D721Med (cell line): ENCODE measurements around the gene KCNJ14.
"Not testable (repeated sequence)": the region's sequence is repeated elsewhere in the genome, so short reads cannot be mapped to it uniquely, and the experiment has no call there.

Experiments used
- DNase-seq: peaks from one replicate; pipeline ENCODE4 v3.0.0; 2011; ENCODE audit warnings: low spot score; ENCODE audit not compliant: insufficient read length
- FAIRE-seq: peaks from 2 replicates; lab custom pipeline; 2011; peaks lifted over from hg19 to GRCh38; lab: Jason Lieb, UNC
- CTCF ChIP-seq: IDR thresholded peaks from 2 replicates; pipeline ENCODE4 v1.5.1; 2012; ENCODE audit warnings: mild to moderate bottlenecking, control low read depth; ENCODE audit not compliant: insufficient read depth; ENCODE audit errors: missing control alignments

The KCNJ14 gene

GRCh38 chr19:48483301-48483700, 27.9 kb downstream of the KCNJ14 start:
- FAIRE-seq = no peak
- DNase-seq = no peak
- no peak for TF ChIP-seq CTCF

- DNase-seq (no peak), FAIRE-seq (no peak)
- no peak for TF ChIP-seq CTCF
Measured at GRCh38 chr19:48484247-48484893, 29.0 kb downstream of the KCNJ14 start.

- no peak for DNase-seq
- FAIRE-seq = no peak
- no peak for TF ChIP-seq CTCF
Measured at GRCh38 chr19:48484931-48485612, 29.7 kb downstream of the KCNJ14 start.

- FAIRE-seq, DNase-seq: not testable (repeated sequence)
Measured at GRCh38 chr19:48486706-48487105, 31.3 kb downstream of the KCNJ14 start.

- TF ChIP-seq CTCF = no peak
- FAIRE-seq (no peak), DNase-seq (no peak)
Measured at GRCh38 chr19:48487544-48487943, 32.2 kb downstream of the KCNJ14 start.

GRCh38 chr19:48487948-48488347, 32.6 kb downstream of the KCNJ14 start:
- DNase-seq (no peak), FAIRE-seq (no peak)
- no peak for TF ChIP-seq CTCF

GRCh38 chr19:48488478-48488877, 33.1 kb downstream of the KCNJ14 start:
- FAIRE-seq = not testable (repeated sequence)

GRCh38 chr19:48489608-48490216, 34.3 kb downstream of the KCNJ14 start:
- DNase-seq (peak; percentile 92), FAIRE-seq (no peak)
- TF ChIP-seq CTCF = peak; percentile 60

More at GRCh38 chr19:48488478-48488877, 33.1 kb downstream of the KCNJ14 start:
- DNase-seq = not testable (repeated sequence)
